ENCODE results near the gene DQX1.

Gene DQX1

GRCh38 chr2:74553892-74554819 is 28.1 kb upstream of the DQX1 start, which contains the start of the genes DOK1 and LOXL3:
Gene DOK1 (plus strand): TSS chr2:74554720. CDS start chr2:74554755, 35 bp downstream.
Gene LOXL3 (minus strand): TSS chr2:74553942. CDS start chr2:74552634, 1,308 bp downstream.
- peak; percentile 45 for DNase-seq

- no peak for DNase-seq
These were observed 27.1 kb upstream of the DQX1 start for GRCh38 chr2:74552914-74553811.

GRCh38 chr2:74551942-74552913 is 26.2 kb upstream of the DQX1 start:
- no peak for DNase-seq

- DNase-seq, result no peak
These were observed 25.5 kb upstream of the DQX1 start for GRCh38 chr2:74551530-74551929.

- DNase-seq, result no peak
These were observed 24.2 kb upstream of the DQX1 start for GRCh38 chr2:74550231-74550630.

- DNase-seq, result no peak
These were observed 23.1 kb upstream of the DQX1 start for GRCh38 chr2:74548900-74549826.

- DNase-seq, result no peak
These were observed 22.4 kb upstream of the DQX1 start for GRCh38 chr2:74548285-74548899.

- no peak for DNase-seq
These were observed 20.0 kb upstream of the DQX1 start for GRCh38 chr2:74546004-74546403.

- DNase-seq, result no peak
These were observed 18.6 kb upstream of the DQX1 start for GRCh38 chr2:74544634-74545033.

- DNase-seq, result no peak
These were observed 16.9 kb upstream of the DQX1 start for GRCh38 chr2:74542978-74543377.

GRCh38 chr2:74540291-74540690 is 14.3 kb upstream of the DQX1 start:
- no peak for DNase-seq

- no peak for DNase-seq
These were observed 12.9 kb upstream of the DQX1 start for GRCh38 chr2:74538881-74539339.

- DNase-seq, result no peak
These were observed 11.1 kb upstream of the DQX1 start for GRCh38 chr2:74537140-74537539.

GRCh38 chr2:74536166-74536950 is 10.3 kb upstream of the DQX1 start:
- DNase-seq, result no peak

- DNase-seq, result no peak
These were observed 9.5 kb upstream of the DQX1 start for GRCh38 chr2:74535440-74535965.

GRCh38 chr2:74534411-74534810 is 8.4 kb upstream of the DQX1 start:
- DNase-seq, result no peak

GRCh38 chr2:74533464-74533863 is 7.4 kb upstream of the DQX1 start:
- DNase-seq, result no peak

GRCh38 chr2:74532222-74532621 is 6.2 kb upstream of the DQX1 start:
- no peak for DNase-seq

GRCh38 chr2:74531666-74532065 is 5.6 kb upstream of the DQX1 start:
- no peak for DNase-seq

Measured in NCI-H1417 treated with DMSO at 0.1 percent for 48 hours (cell line).